HEK293 (cell line): Measurements from ENCODE around the gene GRM2.

ENCODE experiments used
- CTCF ChIA-PET: fragments of 350-600 bp; formaldehyde crosslinking; extraction: SDS; loops from one replicate; lab custom pipeline; 2021; ENCODE audit warnings: antibody characterized with exemption; lab: Yijun Ruan, JAX
- POLR2A ChIA-PET: fragments of 300-600 bp; formaldehyde crosslinking; extraction: SDS; loops from one replicate; lab custom pipeline; 2020; ENCODE audit warnings: antibody characterized with exemption, inconsistent platforms; lab: Yijun Ruan, JAX
- H3K27ac ChIP-seq: fragments of 200-500 bp; sonication (Bioruptor generic); 2 replicates; pipeline ENCODE4 v1.5.1; 2014; ENCODE audit warnings: low read depth, low read length, control low read depth, inconsistent platforms; ENCODE audit errors: extremely low read depth
- H3K36me3 ChIP-seq, 2 experiments: fragments of 200-500 bp in 1 of 2; sonication (Bioruptor generic) in 1 of 2; 1 replicate in 1 of 2; 2 replicates in 1 of 2; pipeline ENCODE4 v1.5.1; 2014 to 2017; ENCODE audit warnings: inconsistent platforms in 2 of 2, low read length in 2 of 2; ENCODE audit not compliant: control insufficient read depth in 2 of 2, insufficient read depth in 1 of 2
- H3K4me1 ChIP-seq: fragments of 200-500 bp; sonication (Bioruptor generic); 2 replicates; pipeline ENCODE4 v1.5.1; 2014; ENCODE audit warnings: mild to moderate bottlenecking, low read length, inconsistent platforms; ENCODE audit not compliant: control insufficient read depth, insufficient read depth
- H3K4me3 ChIP-seq: 2 replicates; pipeline ENCODE4 v1.5.1; 2011; ENCODE audit warnings: low read depth, mild to moderate bottlenecking, control low read depth, low read length, moderate library complexity
- H3K9me3 ChIP-seq: fragments of 200-500 bp; sonication (Bioruptor generic); 2 replicates; pipeline ENCODE4 v1.5.1; 2014; ENCODE audit warnings: low read depth, low read length, inconsistent platforms; ENCODE audit not compliant: control insufficient read depth, insufficient read depth
- EGR2 ChIP-seq: fragments of 450-650 bp; formaldehyde crosslinking; IDR thresholded peaks from 2 replicates; pipeline ENCODE4 v1.5.1; 2016; ENCODE audit warnings: low read depth, missing biosample characterization, missing genetic modification characterization
- ZFHX2 ChIP-seq: fragments of 450-650 bp; formaldehyde crosslinking; conservative IDR thresholded peaks from 2 replicates; pipeline ENCODE4 v1.5.1; 2016; ENCODE audit warnings: missing biosample characterization, missing genetic modification characterization
- ZNF114 ChIP-seq: fragments of 450-650 bp; formaldehyde crosslinking; IDR thresholded peaks from 2 replicates; pipeline ENCODE4 v1.5.0; 2017; ENCODE audit warnings: missing biosample characterization, missing genetic modification characterization
- ZNF146 ChIP-seq: fragments of 450-650 bp; formaldehyde crosslinking; IDR thresholded peaks from 2 replicates; pipeline ENCODE4 v1.5.1; 2016; ENCODE audit warnings: missing biosample characterization, missing genetic modification characterization
- ZNF223 ChIP-seq: fragments of 450-650 bp; formaldehyde crosslinking; IDR thresholded peaks from 2 replicates; pipeline ENCODE4 v1.5.1; 2016; ENCODE audit warnings: missing biosample characterization, missing genetic modification characterization
- ZNF311 ChIP-seq: fragments of 450-650 bp; formaldehyde crosslinking; IDR thresholded peaks from 2 replicates; pipeline ENCODE4 v1.5.1; 2017; ENCODE audit warnings: missing biosample characterization, missing genetic modification characterization, borderline replicate concordance
- ZNF341 ChIP-seq: fragments of 450-650 bp; formaldehyde crosslinking; IDR thresholded peaks from 2 replicates; pipeline ENCODE4; 2016; ENCODE audit warnings: low read depth, missing biosample characterization, missing genetic modification characterization
- ZNF433 ChIP-seq: fragments of 450-650 bp; formaldehyde crosslinking; IDR thresholded peaks from 2 replicates; pipeline ENCODE4 v1.5.1; 2016; ENCODE audit warnings: missing biosample characterization, missing genetic modification characterization, low read depth
- ZNF488 ChIP-seq: fragments of 450-650 bp; formaldehyde crosslinking; IDR thresholded peaks from 2 replicates; pipeline ENCODE4 v1.5.1; 2016; ENCODE audit warnings: missing biosample characterization, missing genetic modification characterization
- ZNF513 ChIP-seq: fragments of 450-650 bp; IDR thresholded peaks from 2 replicates; pipeline ENCODE4 v1.5.1; 2018; ENCODE audit warnings: missing biosample characterization, missing genetic modification characterization
- ZNF560 ChIP-seq: fragments of 450-650 bp; formaldehyde crosslinking; IDR thresholded peaks from 2 replicates; pipeline ENCODE4 v1.5.1; 2017; ENCODE audit warnings: missing biosample characterization, missing genetic modification characterization, borderline replicate concordance
- ZNF561 ChIP-seq: fragments of 450-650 bp; IDR thresholded peaks from 2 replicates; pipeline ENCODE4 v1.5.1; 2018; ENCODE audit warnings: missing biosample characterization, missing genetic modification characterization, borderline replicate concordance
- ZNF600 ChIP-seq: fragments of 450-650 bp; formaldehyde crosslinking; IDR thresholded peaks from 2 replicates; pipeline ENCODE4 v1.5.1; 2016; ENCODE audit warnings: missing biosample characterization, missing genetic modification characterization
- ZNF621 ChIP-seq: fragments of 450-650 bp; formaldehyde crosslinking; IDR thresholded peaks from 2 replicates; pipeline ENCODE4 v1.5.1; 2017; ENCODE audit warnings: missing biosample characterization, missing genetic modification characterization
- ZNF660 ChIP-seq: fragments of 450-650 bp; IDR thresholded peaks from 2 replicates; pipeline ENCODE4 v1.5.1; 2018; ENCODE audit warnings: missing biosample characterization, mild to moderate bottlenecking, missing genetic modification characterization
- ZNF677 ChIP-seq: fragments of 450-650 bp; IDR thresholded peaks from 2 replicates; pipeline ENCODE4 v1.5.0; 2018; ENCODE audit warnings: missing biosample characterization, mild to moderate bottlenecking, missing genetic modification characterization, moderate library complexity
- ZNF776 ChIP-seq: fragments of 450-650 bp; formaldehyde crosslinking; IDR thresholded peaks from 2 replicates; pipeline ENCODE4 v1.5.0; 2017; ENCODE audit warnings: missing biosample characterization, missing genetic modification characterization, borderline replicate concordance
- ZNF830 ChIP-seq: fragments of 450-650 bp; IDR thresholded peaks from 2 replicates; pipeline ENCODE4 v1.5.0; 2018; ENCODE audit warnings: missing biosample characterization, missing genetic modification characterization, low read depth, mild to moderate bottlenecking, moderate library complexity
- TF ChIP-seq, protein P1 (sequence below): fragments of 450-650 bp; formaldehyde crosslinking; IDR thresholded peaks from 2 replicates; pipeline ENCODE4 v1.5.1; 2017; ENCODE audit warnings: missing biosample characterization, missing genetic modification characterization

Gene GRM2

DNA sequence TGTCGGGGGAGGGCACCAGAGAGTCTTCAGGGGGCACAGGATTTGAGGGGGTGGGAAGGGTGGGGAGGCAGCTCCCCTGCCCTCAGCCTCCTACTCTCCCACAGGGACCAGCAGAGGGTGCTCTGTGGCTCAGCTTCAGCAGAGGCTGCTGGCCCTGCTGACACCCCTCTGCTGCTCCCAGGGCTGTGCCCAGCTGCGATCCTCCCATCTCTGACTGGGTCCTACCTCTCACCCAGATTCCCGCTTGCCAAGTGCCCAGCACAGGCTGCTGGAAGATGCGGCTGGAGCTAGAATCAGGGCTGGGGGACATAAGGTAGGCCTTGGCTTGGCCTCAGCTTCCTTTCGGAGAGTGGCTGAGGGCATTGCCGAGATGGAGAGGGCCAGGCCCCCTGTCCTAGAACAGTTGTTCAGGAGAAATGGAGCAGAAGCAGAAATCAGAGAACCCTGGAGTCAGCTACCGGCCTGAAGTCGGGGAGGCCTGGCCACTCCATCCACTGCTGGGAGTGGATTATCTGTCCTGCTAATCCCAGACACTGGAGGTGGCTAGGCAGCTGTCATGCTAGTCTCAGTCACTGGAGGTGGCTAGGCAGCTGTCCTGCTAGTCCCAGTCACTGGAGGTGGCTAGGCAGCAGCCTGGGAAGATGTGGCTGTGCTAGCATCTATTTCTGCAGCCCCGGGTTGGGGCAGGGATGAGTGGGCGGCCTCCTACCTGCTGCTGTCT is 3.9 kb downstream of the GRM2 start:
- no peaks in the 10 kb centered on the region for H3K9me3 ChIP-seq
- no peaks in the 10 kb centered on the region for H3K36me3 ChIP-seq
- TF ChIP-seq ZNF341 (tag by site-specific recombination) (peak; percentile 43; the same call in 1 of the 2 replicates), ZNF677 (tag by site-specific recombination) (no peak), EGR2 (tag by site-specific recombination) (0 out of 2 replicates have a peak, but pooled peaks have one; percentile 28)
- ChIA-PET CTCF (interaction anchor here (0.5 to 1.6 kb wide), 5 partner anchors 8 to 88 kb away, joined by 3 to 9 read pairs (median 3); no protein-coding TSS in a partner anchor), POLR2A (no interaction called here)
- no peaks in the 10 kb centered on the region for H3K4me1 ChIP-seq
- H3K4me3 ChIP-seq: no peak overlapping the region
- no peak overlapping the region for H3K27ac ChIP-seq

DNA sequence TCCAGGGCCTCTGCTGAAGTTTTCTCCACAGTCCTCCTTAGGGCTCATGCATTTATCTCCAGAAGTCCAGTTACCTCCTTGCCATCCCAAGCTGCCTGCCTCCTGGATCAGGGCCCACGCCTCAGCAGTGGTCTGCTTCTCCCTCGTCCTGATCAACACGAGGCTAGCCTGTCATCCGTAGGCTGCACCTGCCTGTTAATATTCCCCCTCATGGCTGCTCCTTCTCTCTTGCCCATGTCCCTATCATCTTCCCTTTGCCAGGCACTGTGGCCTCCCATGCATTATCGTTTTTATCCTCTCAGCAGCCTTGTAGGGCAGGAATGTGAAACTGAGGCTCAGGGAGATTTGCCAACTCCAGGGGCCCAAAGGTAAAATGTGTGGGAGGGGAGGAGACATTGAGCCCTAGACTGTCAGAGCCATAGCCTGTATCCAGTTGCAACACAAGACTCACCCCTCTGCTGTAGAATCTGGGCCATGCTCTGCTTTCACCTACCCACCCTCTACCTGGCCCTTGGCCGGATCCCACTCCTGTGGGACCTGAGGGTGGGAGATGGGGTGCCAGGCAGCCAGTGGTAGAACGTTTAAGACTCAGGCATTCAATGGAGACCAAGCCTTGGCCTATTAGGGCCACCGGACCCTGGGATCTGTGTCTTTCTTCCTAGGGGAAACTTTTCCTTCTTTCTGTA is 4.6 kb downstream of the GRM2 start:
- ChIA-PET POLR2A (no interaction called here), CTCF (interaction anchor here (1.6 kb wide), 1 partner anchor 8 kb away, joined by 5 read pairs; no protein-coding TSS in a partner anchor)
- peak; percentile 30 for TF ChIP-seq ZFHX2 (tag by site-specific recombination)
- TF ChIP-seq ZNF560: no peak
- TF ChIP-seq, all 188 proteins: peak for 1
- no peak overlapping the region for H3K27ac ChIP-seq
- H3K4me1 ChIP-seq: no peaks in the 10 kb centered on the region
- H3K9me3 ChIP-seq: no peaks in the 10 kb centered on the region
- no peaks in the 10 kb centered on the region for H3K36me3 ChIP-seq
- H3K4me3 ChIP-seq: no peak overlapping the region

DNA sequence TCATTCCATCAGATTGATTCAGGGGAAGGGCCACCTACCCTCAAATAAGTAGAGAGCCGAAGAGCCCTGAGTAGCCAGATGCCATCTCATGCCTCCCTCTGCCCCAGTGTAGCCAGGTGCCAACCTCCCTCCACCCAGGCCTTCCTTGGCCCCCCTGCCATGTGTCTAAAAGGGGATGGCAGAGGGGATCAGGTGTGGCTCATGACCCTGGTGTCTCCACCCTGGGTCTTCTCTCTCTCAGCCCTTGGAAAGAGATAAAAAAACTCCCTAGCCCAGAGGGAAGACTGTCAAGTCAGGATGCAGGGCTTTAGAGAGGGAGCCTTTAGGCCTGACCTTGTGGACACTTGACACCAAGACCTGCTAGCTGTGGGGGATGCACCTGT is 5.2 kb downstream of the GRM2 start:
- Histone ChIP-seq H3K4me3 (no peak overlapping the region), H3K9me3 (no peaks in the 10 kb centered on the region), H3K27ac (no peak overlapping the region), H3K36me3 (no peaks in the 10 kb centered on the region), H3K4me1 (no peaks in the 10 kb centered on the region)
- CTCF ChIA-PET: interaction anchor here (1.0 kb wide), 1 partner anchor 87 kb away, joined by 3 read pairs; no protein-coding TSS in a partner anchor
- no peak for TF ChIP-seq ZNF513 (tag by site-specific recombination)
- no peak for TF ChIP-seq ZNF311 (tag by site-specific recombination)
- TF ChIP-seq ZNF600: no peak
- POLR2A ChIA-PET: no interaction called here

DNA sequence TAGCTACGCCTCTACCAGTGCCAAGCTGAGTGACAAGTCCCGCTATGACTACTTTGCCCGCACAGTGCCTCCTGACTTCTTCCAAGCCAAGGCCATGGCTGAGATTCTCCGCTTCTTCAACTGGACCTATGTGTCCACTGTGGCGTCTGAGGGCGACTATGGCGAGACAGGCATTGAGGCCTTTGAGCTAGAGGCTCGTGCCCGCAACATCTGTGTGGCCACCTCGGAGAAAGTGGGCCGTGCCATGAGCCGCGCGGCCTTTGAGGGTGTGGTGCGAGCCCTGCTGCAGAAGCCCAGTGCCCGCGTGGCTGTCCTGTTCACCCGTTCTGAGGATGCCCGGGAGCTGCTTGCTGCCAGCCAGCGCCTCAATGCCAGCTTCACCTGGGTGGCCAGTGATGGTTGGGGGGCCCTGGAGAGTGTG is 5.7 kb downstream of the GRM2 start:
- H3K4me1 ChIP-seq: no peaks in the 10 kb centered on the region
- ChIA-PET POLR2A (interaction anchor here (0.6 kb wide), 1 partner anchor 218 kb away, joined by 3 read pairs; no protein-coding TSS in a partner anchor), CTCF (interaction anchor here (1.0 kb wide), 1 partner anchor 86 kb away, joined by 3 read pairs; no protein-coding TSS in a partner anchor)
- TF ChIP-seq ZNF561 (tag by site-specific recombination) (no peak), ZNF488 (tag by site-specific recombination) (no peak), ZNF776 (tag by site-specific recombination) (no peak), ZNF621 (tag by site-specific recombination) (no peak), ZNF830 (tag by site-specific recombination) (no peak), ZNF433 (no peak), ZNF146 (no peak), ZNF223 (no peak), ZNF114 (tag by site-specific recombination) (no peak), ZNF660 (tag by site-specific recombination) (no peak)
- TF ChIP-seq, protein P1, sequence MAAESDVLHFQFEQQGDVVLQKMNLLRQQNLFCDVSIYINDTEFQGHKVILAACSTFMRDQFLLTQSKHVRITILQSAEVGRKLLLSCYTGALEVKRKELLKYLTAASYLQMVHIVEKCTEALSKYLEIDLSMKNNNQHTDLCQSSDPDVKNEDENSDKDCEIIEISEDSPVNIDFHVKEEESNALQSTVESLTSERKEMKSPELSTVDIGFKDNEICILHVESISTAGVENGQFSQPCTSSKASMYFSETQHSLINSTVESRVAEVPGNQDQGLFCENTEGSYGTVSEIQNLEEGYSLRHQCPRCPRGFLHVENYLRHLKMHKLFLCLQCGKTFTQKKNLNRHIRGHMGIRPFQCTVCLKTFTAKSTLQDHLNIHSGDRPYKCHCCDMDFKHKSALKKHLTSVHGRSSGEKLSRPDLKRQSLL (tag by site-specific recombination): no peak
- H3K9me3 ChIP-seq: no peaks in the 10 kb centered on the region
- H3K36me3 ChIP-seq: no peaks in the 10 kb centered on the region
- H3K27ac ChIP-seq: no peak overlapping the region
- H3K4me3 ChIP-seq: no peak overlapping the region
